ENCODE data around the gene REV1.

GRCh38 chr2:99520195-99520594, 30.4 kb upstream of the REV1 start:
- no peak for TF ChIP-seq CTCF (IDR thresholded peaks at IDR 0.05 in 4 of 5, conservative IDR thresholded peaks at IDR 0.05 in 1 of 5)
- TF ChIP-seq POLR2A (IDR thresholded peaks at IDR 0.05): no peak
